ENCODE measurements around the gene PPP1R12A. TPM values are rescaled to one million over a fixed set of nuclear protein-coding genes. Genes with fewer than 3 reads are reported as not detected.
A peak's percentile ranks its signal among the peaks of the same experiment; 100 is the strongest.

Gene PPP1R12A
- total RNA-seq, 4 donors from 2014 or later, result 181 to 286 (median 243) TPM

DNA sequence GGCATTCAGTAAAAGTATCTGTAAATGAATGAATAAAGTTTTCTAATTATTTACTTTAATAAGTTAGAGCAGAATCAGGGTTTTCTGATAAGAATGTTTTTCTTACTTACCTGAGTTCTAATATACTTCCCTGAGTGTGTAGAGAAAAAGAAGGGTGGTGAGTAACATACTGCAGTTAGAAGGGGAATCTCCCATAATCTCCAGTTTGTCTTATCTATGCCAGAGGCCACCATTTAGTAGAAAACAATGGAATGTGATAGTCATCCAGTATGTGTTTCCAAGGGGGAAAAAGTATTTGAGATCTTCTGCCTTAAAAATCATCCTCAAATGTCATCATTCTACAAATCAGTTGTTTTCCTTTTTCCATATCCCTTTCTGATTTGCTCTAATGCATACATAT, 187.6 kb downstream of the PPP1R12A start:
- Histone ChIP-seq H3K4me3 (no peak overlapping the region), H3K4me1 (no peaks in the 10 kb centered on the region), H3K9me3 (no peaks in the 10 kb centered on the region), H3K36me3 (no peaks in the 10 kb centered on the region), H3K27me3 (no peaks in the 10 kb centered on the region), H3K27ac (no peak overlapping the region)
- no peak for DNase-seq
- intact Hi-C loops (cut with DNase I; ENCODE audit: low total_unique reads), result no loop called here
- TF ChIP-seq, protein P1, sequence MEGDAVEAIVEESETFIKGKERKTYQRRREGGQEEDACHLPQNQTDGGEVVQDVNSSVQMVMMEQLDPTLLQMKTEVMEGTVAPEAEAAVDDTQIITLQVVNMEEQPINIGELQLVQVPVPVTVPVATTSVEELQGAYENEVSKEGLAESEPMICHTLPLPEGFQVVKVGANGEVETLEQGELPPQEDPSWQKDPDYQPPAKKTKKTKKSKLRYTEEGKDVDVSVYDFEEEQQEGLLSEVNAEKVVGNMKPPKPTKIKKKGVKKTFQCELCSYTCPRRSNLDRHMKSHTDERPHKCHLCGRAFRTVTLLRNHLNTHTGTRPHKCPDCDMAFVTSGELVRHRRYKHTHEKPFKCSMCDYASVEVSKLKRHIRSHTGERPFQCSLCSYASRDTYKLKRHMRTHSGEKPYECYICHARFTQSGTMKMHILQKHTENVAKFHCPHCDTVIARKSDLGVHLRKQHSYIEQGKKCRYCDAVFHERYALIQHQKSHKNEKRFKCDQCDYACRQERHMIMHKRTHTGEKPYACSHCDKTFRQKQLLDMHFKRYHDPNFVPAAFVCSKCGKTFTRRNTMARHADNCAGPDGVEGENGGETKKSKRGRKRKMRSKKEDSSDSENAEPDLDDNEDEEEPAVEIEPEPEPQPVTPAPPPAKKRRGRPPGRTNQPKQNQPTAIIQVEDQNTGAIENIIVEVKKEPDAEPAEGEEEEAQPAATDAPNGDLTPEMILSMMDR (IDR thresholded peaks at IDR 0.05), result no peak
- TF ChIP-seq POLR2A (IDR thresholded peaks at IDR 0.05), result no peak

DNA sequence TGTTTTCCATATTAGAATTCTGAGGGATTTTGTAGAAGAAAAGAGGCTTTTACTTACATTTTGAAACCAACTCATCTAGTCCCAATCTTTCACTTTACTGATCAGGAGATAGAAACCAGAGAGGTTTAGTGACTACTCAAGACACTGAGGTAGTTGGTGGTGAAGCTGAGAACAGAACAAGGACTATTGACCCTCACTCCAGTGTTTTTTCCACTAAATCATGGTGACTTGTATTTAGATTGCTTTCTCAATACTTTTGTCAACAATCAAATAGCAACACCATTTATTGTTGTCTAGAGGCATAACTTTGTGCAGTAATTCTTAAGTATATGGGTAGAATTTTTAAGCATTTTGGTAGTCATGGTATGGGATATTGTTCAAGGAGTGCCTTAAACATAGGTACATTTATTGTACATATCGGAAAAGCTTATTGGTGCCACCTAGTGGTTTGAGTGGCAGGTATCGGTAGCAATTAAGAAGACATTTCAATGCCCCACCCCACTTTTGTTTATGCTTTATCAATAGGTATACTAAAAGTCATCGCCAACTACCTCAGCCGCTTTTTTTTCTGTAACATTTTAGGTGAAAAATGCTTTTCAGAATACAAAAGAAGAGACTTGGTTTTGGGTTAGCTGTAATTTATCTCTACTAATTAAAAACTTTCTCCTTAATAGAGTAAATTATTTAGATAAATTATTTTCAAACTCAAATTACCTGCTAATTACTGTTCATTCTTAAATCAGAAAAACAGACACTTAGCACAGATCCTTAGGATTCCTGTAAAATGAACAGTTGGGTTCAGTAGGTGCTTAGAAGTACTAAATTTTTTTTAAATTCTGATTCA, 196.8 kb downstream of the PPP1R12A start:
- Histone ChIP-seq H3K9me3 (no peaks in the 10 kb centered on the region), H3K4me3 (no peak overlapping the region), H3K27me3 (peaks cover 0 to 4% of the 10 kb centered on the region in 2 donors), H3K36me3 (no peaks in the 10 kb centered on the region), H3K27ac (peak overlapping the region in 1 of 2 donors; percentile 14), H3K4me1 (no peaks in the 10 kb centered on the region)
- TF ChIP-seq, protein P1 (IDR thresholded peaks at IDR 0.05), result peak; percentile 57 to 61 (median 58)
- TF ChIP-seq POLR2A (IDR thresholded peaks at IDR 0.05), result no peak
- DNase-seq, result peak in 1 of 2 donors; percentile 36
- intact Hi-C loops (cut with DNase I; ENCODE audit: low total_unique reads), result no loop called here

DNA sequence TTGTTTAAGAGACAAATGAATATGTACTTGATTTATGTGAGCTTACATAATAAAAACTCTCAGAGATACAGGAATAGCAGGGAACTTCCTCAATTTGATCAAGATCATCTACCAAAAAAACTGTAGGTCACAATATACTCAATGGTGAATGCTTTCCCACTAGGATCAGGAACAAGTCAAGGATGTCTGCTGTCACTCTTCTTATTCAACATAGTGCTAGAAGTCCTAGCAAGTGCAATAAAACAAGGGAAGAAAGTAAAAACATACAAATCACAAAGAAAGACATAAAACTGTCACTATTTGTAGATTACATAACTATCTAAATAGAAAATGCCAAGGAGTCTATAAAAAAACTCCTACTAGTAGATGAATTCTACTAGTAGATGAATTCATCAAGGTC, 202.3 kb downstream of the PPP1R12A start:
- Histone ChIP-seq H3K27ac (no peak overlapping the region), H3K9me3 (no peaks in the 10 kb centered on the region), H3K4me3 (no peak overlapping the region), H3K4me1 (no peaks in the 10 kb centered on the region), H3K36me3 (no peaks in the 10 kb centered on the region), H3K27me3 (peaks cover 0 to 4% of the 10 kb centered on the region in 2 donors)
- intact Hi-C loops (cut with DNase I; ENCODE audit: low total_unique reads), result no loop called here
- no peak for DNase-seq
- TF ChIP-seq, protein P1 (IDR thresholded peaks at IDR 0.05), result no peak
- TF ChIP-seq POLR2A (IDR thresholded peaks at IDR 0.05), result no peak

DNA sequence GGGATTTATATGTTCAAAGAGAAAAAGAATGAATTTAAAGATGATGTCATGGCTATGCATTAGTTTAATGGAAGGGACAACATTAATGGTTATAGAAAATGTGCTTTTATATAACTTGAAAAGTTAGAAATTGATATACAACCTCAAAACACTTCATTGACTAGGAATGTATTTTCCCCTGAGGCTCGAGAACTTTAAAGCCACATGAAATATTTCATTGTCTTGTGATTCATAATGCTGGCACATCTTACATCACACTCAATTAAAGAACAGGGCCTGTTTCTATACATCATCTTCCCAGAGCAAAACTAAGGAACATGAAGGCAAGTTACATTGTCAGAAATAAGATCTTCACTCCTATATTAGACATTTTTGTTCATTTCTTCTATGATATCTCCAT, 208.9 kb downstream of the PPP1R12A start:
- H3K9me3 ChIP-seq, result no peaks in the 10 kb centered on the region
- intact Hi-C loops (cut with DNase I; ENCODE audit: low total_unique reads), result no loop called here
- H3K27ac ChIP-seq, result no peak overlapping the region
- H3K36me3 ChIP-seq, result no peaks in the 10 kb centered on the region
- no peaks in the 10 kb centered on the region for H3K27me3 ChIP-seq
- no peaks in the 10 kb centered on the region for H3K4me1 ChIP-seq
- no peak overlapping the region for H3K4me3 ChIP-seq
- DNase-seq, result no peak
- TF ChIP-seq, protein P1 (IDR thresholded peaks at IDR 0.05), result no peak
- no peak for TF ChIP-seq POLR2A (IDR thresholded peaks at IDR 0.05)

Small RNAs within 50 kb of the gene (small RNA-seq; reads per million reads assigned to genes)
- gene RNA5SP363, result not detected

Other genes starting within 250 kb of the PPP1R12A start
- 100 to 1,000 TPM in 1 of 4 donors, 10 to 100 TPM in 3; 54.1 to 144 (median 73.1) TPM for gene PAWR, start 244.1 kb downstream of the PPP1R12A start, total RNA-seq
- gene OTOGL, start 164.4 kb upstream of the PPP1R12A start, total RNA-seq, result 1 to 10 TPM in 2 of 4 donors, under 1 TPM in 2; 0.26 to 1.8 (median 1.2) TPM